Calu3 (cell line): ENCODE results near the gene YBEY. TPM values are rescaled to one million over a fixed set of nuclear protein-coding genes. Genes with fewer than 3 reads are reported as not detected.
A peak's percentile ranks its signal among the peaks of the same experiment; 100 is the strongest.

Source experiments
- BruUV-seq: library from RNA; stranded (reverse); fragments of 400-500 nt; replicated peaks from 2 replicates; lab custom pipeline; 2021; lab: Mats Ljungman, UMichigan
- CTCF ChIA-PET: fragments of 300-600 bp; sonication (Branson Sonifier 250); formaldehyde crosslinking; loops from one replicate; lab custom pipeline; 2022; ENCODE audit warnings: antibody characterized with exemption; lab: Charles Lee
- DNase-seq: peaks from one replicate; pipeline ENCODE4 v3.0.0; 2022
- H3K27ac Mint-ChIP-seq: one replicate; pipeline ENCODE4 v1.8.0; 2022; ENCODE audit warnings: mixed read lengths; ENCODE audit not compliant: unreplicated experiment
- H3K27me3 Mint-ChIP-seq: one replicate; pipeline ENCODE4 v1.8.0; 2022; ENCODE audit warnings: mixed read lengths; ENCODE audit not compliant: unreplicated experiment
- H3K36me3 Mint-ChIP-seq: one replicate; pipeline ENCODE4 v1.8.0; 2022; ENCODE audit warnings: mild to moderate bottlenecking, moderate library complexity, mixed read lengths; ENCODE audit not compliant: insufficient read depth, unreplicated experiment
- H3K4me1 Mint-ChIP-seq: one replicate; pipeline ENCODE4 v1.8.0; 2022; ENCODE audit warnings: mild to moderate bottlenecking, low read depth, mixed read lengths; ENCODE audit not compliant: unreplicated experiment
- H3K4me3 Mint-ChIP-seq: one replicate; pipeline ENCODE4 v1.8.0; 2022; ENCODE audit warnings: mild to moderate bottlenecking, low read depth, moderate library complexity, mixed read lengths; ENCODE audit not compliant: unreplicated experiment
- H3K9me3 Mint-ChIP-seq: one replicate; pipeline ENCODE4 v1.8.0; 2022; ENCODE audit warnings: low read depth, mixed read lengths; ENCODE audit not compliant: unreplicated experiment
- CTCF ChIP-seq: fragments of 200-600 bp; IDR thresholded peaks from one replicate; pipeline ENCODE4 v1.8.0; 2022; ENCODE audit warnings: antibody characterized with exemption; ENCODE audit not compliant: unreplicated experiment
- intact Hi-C: fragments of 100-400 bp; cut with micrococcal nuclease; formaldehyde crosslinking; loops from one replicate; pipeline ENCODE4 v1.10.0; 2022; ENCODE audit not compliant: unreplicated experiment
- total RNA-seq: library from RNA; stranded (reverse); gene quantifications from 2 replicates; pipeline ENCODE4 v1.2.3, GENCODE V29; 2022

The YBEY gene
- total RNA-seq, 1 experiment from 2014 or later = 11.3 TPM

- peaks cover 32% of the 10 kb centered on the region for H3K36me3 Mint-ChIP-seq
- no peak overlapping the region for H3K4me3 Mint-ChIP-seq
- H3K9me3 Mint-ChIP-seq = no peaks in the 10 kb centered on the region
- DNase-seq = no peak
- TF ChIP-seq CTCF = no peak
- H3K27ac Mint-ChIP-seq = no peak overlapping the region
- CTCF ChIA-PET = no interaction called here
- intact Hi-C loops = no loop called here
- no TSS peak for BruUV-seq
- H3K4me1 Mint-ChIP-seq = no peaks in the 10 kb centered on the region
- no peaks in the 10 kb centered on the region for H3K27me3 Mint-ChIP-seq
These were observed 10.0 kb downstream of the YBEY start for GRCh38 chr21:46295996-46296752.

GRCh38 chr21:46297338-46298271 lies 11.5 kb downstream of the YBEY start:
- TF ChIP-seq CTCF = no peak
- BruUV-seq = TSS peak; percentile 26
- Mint-ChIP-seq H3K27ac (no peak overlapping the region), H3K9me3 (no peaks in the 10 kb centered on the region), H3K4me1 (no peaks in the 10 kb centered on the region), H3K27me3 (no peaks in the 10 kb centered on the region), H3K4me3 (peak overlapping the region; percentile 39), H3K36me3 (peaks cover 32% of the 10 kb centered on the region)
- intact Hi-C loops = no loop called here
- CTCF ChIA-PET = no interaction called here
- DNase-seq = no peak

DNA sequence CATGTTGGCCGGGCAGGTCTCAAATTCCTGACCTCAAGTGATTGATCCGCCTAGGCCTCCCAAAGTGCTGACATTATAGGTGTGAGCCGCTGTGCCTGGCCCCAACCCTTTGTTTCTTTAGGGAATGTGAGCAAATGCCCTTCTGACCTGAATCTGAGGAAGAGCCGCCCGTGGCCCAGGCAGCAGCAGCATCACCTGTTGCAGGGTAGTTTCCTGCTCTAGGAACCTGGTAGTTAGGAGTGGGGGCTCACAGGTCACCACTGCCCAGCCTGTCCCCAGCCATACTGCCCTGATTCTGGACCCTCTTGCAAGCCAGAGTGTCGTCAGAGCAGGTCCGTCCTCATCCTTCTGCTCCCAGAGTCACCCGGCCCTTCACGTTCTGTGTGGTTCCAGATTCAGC lies 13.0 kb downstream of the YBEY start:
- DNase-seq = no peak
- H3K9me3 Mint-ChIP-seq = no peaks in the 10 kb centered on the region
- no peak overlapping the region for H3K27ac Mint-ChIP-seq
- H3K27me3 Mint-ChIP-seq = no peaks in the 10 kb centered on the region
- H3K4me3 Mint-ChIP-seq = no peak overlapping the region
- CTCF ChIA-PET = no interaction called here
- BruUV-seq = no TSS peak
- TF ChIP-seq CTCF = no peak
- peaks cover 32% of the 10 kb centered on the region for H3K36me3 Mint-ChIP-seq
- no peaks in the 10 kb centered on the region for H3K4me1 Mint-ChIP-seq
- intact Hi-C loops = no loop called here

DNA sequence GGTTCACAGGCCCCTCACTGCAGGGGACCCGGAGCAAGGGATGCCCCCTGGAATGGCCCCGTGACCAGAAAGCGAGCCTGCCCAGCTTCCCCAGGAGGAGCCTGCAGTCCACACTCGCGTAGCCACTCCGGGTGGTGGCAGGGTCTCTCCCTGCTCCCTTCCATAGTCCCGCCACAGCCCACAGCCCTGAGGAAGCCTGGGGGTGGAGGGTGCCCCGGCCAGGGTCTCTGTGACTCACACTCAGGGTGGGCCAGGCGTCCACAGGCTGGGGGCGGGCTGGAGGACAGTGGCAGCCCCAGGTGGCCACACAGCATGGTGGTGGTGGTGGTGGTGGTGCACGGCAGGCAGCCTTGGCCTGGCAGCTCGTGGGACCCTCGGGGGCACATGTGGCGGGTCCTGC lies 15.6 kb downstream of the YBEY start:
- intact Hi-C loops = no loop called here
- no peak for DNase-seq
- no peak overlapping the region for H3K4me3 Mint-ChIP-seq
- no peak for TF ChIP-seq CTCF
- no peaks in the 10 kb centered on the region for H3K4me1 Mint-ChIP-seq
- no peak overlapping the region for H3K27ac Mint-ChIP-seq
- H3K36me3 Mint-ChIP-seq = peaks cover 38% of the 10 kb centered on the region
- no peaks in the 10 kb centered on the region for H3K27me3 Mint-ChIP-seq
- no peaks in the 10 kb centered on the region for H3K9me3 Mint-ChIP-seq
- CTCF ChIA-PET = no interaction called here
- no TSS peak for BruUV-seq
